Measurements from ENCODE around the gene TRAF4.

TRAF4 gene, protein sequence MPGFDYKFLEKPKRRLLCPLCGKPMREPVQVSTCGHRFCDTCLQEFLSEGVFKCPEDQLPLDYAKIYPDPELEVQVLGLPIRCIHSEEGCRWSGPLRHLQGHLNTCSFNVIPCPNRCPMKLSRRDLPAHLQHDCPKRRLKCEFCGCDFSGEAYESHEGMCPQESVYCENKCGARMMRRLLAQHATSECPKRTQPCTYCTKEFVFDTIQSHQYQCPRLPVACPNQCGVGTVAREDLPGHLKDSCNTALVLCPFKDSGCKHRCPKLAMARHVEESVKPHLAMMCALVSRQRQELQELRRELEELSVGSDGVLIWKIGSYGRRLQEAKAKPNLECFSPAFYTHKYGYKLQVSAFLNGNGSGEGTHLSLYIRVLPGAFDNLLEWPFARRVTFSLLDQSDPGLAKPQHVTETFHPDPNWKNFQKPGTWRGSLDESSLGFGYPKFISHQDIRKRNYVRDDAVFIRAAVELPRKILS

DNA sequence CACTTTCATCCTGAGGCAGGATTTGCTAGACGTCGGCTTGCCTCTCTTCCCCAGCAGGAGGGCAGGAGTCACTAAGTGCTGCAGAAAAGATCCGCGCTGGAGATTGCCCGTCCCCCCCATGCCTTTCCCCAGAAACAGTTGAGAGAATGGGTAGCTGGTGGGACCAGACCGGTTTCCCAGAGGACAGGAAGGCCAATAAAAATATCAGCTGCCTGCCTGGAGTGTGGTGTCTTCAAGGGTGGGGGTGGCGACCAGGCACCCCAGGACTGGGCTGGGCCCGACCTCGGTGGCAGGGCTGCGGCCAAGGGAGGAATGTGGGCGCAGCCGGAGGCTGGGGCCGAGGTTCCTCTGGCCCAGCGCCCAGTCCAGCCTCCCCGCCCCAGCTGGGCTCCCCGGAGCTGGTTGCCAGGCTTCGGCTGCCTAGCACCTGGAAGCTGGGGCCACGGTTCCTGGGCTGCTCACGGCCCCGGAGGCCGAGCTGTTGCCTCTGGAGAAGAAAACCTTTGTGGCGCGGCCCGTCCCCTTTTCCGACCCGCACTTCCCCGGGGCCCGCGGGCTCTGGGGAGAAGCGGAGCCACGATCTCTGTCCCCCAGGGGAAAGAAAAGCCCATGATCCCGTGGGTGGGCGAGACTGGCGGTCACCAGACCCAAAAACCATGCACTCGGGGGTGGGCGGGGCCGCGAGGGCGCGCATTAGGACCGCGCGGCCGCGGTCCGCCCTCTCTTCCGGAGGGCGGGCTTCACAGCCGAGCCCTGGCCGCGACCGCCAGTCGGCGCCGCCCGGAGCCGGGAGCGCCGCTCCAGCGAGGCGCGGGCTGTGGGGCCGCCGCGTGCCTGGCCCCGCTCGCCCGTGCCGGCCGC, at the start of gene TRAF4:
Gene TRAF4, plus strand, starts transcription at position 769 of the 861 bp plus-strand sequence. CDS start 102 bp downstream, outside the sequence.
- TF ChIP-seq CTCF (IDR thresholded peaks at IDR 0.05; ENCODE audit: extremely low read depth, missing control alignments), result peak; percentile 26
- DNase-seq (ENCODE audit: low spot score), result peak; percentile 93

- no peak for TF ChIP-seq CTCF (IDR thresholded peaks at IDR 0.05; ENCODE audit: extremely low read depth, missing control alignments)
- DNase-seq (ENCODE audit: low spot score), result no peak
Observed at GRCh38 chr17:28698253-28698941, 45.4 kb upstream of the TRAF4 start.

- DNase-seq (ENCODE audit: low spot score), result no peak
Observed at GRCh38 chr17:28700278-28700677, 43.5 kb upstream of the TRAF4 start.

GRCh38 chr17:28700830-28701492, 42.9 kb upstream of the TRAF4 start:
- DNase-seq (ENCODE audit: low spot score), result no peak
- TF ChIP-seq CTCF (IDR thresholded peaks at IDR 0.05; ENCODE audit: extremely low read depth, missing control alignments), result no peak

More at GRCh38 chr17:28700278-28700677, 43.5 kb upstream of the TRAF4 start:
- TF ChIP-seq CTCF (IDR thresholded peaks at IDR 0.05; ENCODE audit: extremely low read depth, missing control alignments), result no peak

DNA sequence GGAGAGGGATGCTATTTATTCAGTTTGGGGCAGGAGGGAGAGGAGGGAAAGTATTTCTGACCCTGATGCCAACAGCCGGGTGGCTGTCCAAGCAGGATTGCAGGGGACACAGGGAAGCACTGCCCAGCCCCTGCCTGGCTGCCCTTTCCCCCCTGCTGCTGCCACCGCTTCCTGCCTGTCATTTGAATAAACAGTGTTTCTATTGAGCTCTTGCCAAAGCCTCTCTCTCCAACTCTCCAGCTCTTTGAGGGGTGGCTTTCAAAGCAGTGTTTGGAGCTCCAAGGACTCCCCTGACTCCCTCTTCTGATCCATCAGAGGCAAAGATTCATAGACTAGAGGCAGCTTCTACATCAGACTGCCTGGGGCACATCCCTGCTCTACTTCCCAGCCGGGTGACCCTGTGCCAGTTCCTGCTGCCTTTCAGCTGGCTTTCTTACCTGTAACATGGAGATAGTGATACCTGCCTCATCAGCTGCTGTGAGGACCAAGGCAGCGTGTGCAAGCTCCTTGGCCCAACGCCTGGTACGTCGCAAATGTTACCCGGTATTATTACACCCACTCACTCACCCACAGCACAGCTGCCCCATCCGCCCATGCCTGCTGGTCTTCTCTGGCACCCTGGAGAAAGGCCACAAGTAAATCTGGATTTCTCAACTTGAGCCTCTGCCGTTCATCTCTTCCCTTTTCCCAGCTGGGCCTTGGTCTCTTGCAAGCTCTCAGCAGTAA, 41.6 kb upstream of the TRAF4 start:
- no peak for TF ChIP-seq CTCF (IDR thresholded peaks at IDR 0.05; ENCODE audit: extremely low read depth, missing control alignments)
- DNase-seq (ENCODE audit: low spot score), result no peak

DNA sequence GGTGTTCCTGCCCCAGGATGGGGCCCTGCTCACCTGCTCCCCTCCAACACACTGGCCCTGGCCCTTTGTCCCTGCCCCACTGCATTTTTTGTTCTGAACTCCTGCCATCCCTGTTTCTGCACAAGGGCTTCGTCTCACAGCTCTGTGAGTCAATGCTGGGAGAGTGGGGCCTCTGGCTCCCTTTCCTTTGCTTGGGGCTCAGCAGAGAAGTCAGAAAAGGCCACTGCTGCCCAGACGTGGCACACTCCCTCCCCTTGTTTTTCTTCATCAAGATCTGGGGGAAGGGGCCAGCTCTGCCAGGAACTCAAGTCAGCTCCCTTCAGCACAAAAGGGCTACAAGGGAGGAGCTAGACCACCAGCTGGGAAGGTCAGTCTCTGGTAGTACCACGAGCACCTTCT, 41.1 kb upstream of the TRAF4 start:
- TF ChIP-seq CTCF (IDR thresholded peaks at IDR 0.05; ENCODE audit: extremely low read depth, missing control alignments), result no peak
- no peak for DNase-seq (ENCODE audit: low spot score)
